ENCODE results near the gene ACP7.

DNA sequence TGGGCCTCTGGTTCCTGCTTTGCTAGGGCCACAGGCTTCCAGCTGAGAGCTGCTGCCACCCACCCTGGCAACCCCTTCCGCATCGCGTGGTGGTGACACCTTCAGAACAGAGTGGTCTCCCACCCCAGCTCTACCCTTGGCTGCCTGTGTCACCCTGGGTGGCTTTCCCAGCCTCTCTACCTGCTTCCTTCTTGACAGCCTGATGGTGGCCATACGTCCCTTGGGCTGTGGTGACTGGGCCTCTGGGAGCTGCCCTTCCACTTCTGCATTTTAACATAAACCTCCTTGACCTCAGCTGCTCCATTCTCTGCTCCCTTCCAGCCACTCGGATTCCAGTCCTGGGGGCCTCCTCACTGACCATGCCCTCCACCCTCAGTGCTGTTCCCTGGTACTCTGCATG is 58.5 kb downstream of the ACP7 start:
- TF ChIP-seq GATA2 (IDR thresholded peaks at IDR 0.05; ENCODE audit: low read depth, low read length) (no peak), GATA3 (IDR thresholded peaks at IDR 0.05; ENCODE audit: low read depth, low read length) (no peak)
